ENCODE measurements around the gene ISX. TPM values are rescaled to one million over a fixed set of nuclear protein-coding genes. Genes with fewer than 3 reads are reported as not detected.
A peak's percentile ranks its signal among the peaks of the same experiment; 100 is the strongest.

The ISX gene
- total and polyA plus RNA-seq, 2 donors (not counting 1 experiment from before 2014, with no cell fraction given): not detected

DNA sequence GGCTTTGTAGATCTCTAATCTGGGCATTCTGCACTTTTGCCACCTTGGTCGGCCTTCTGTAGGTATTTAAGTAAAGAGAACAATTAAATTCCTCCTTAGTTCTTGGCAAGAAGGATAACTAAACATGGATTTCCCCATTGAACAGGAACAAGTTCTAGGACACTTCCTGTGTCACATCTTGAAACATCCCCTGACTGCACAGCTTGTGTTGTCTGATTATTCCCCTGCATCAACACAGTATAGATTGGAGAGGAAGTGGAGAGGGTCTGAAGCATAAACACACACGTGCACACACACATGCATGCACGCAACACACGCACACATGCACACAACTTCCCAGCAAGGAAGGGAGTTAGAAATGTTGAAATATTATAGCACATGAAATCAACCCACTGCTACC, 8.6 kb downstream of the ISX start:
- no peak overlapping the region for H3K9ac ChIP-seq (ENCODE audit: low read length)
- ATAC-seq (ENCODE audit: low read depth) (no peak), DNase-seq (no peak)
- H3K36me3 ChIP-seq (replicated peaks in 1 of 2; ENCODE audit: control extremely low read depth in 1 of 2, control insufficient read depth in 1 of 2, extremely low read depth in 1 of 2, insufficient read depth in 2 of 2, low read length in 1 of 2): no peaks in the 10 kb centered on the region
- Mint-ChIP-seq H3K27me3 (peaks cover 15% of the 10 kb centered on the region), H3K4me1 (no peaks in the 10 kb centered on the region), H3K4me3 (no peak overlapping the region), H3K9me3 (ENCODE audit: insufficient read depth) (no peaks in the 10 kb centered on the region), H3K27ac (no peak overlapping the region)
- peaks cover 0 to 2% (median 0%) of the 10 kb centered on the region in 4 experiments for H3K27me3 ChIP-seq (replicated peaks in 1 of 4; ENCODE audit: control extremely low read depth in 1 of 4, control insufficient read depth in 3 of 4, insufficient read depth in 4 of 4, low read length in 3 of 4)
- ChIA-PET POLR2A (no interaction called here), CTCF (no interaction called here)
- H3K79me2 ChIP-seq (ENCODE audit: control insufficient read depth, insufficient read depth, low read length): no peaks in the 10 kb centered on the region
- no peak for TF ChIP-seq EZH2 (IDR thresholded peaks at IDR 0.05; ENCODE audit: borderline replicate concordance, insufficient read depth, low read depth, low read length, poor library complexity, severe bottlenecking)
- H3K4me2 ChIP-seq (replicated peaks; ENCODE audit: low read depth, low read length, poor library complexity, severe bottlenecking): no peak overlapping the region
- intact Hi-C loops (cut with micrococcal nuclease): no loop called here
- no peaks in the 10 kb centered on the region for H3K9me3 ChIP-seq (ENCODE audit: control extremely low read depth in 1 of 3, control insufficient read depth in 2 of 3, insufficient read depth in 1 of 3, low read length in 2 of 3)
- no peaks in the 10 kb centered on the region for H3K4me1 ChIP-seq (ENCODE audit: control insufficient read depth in 2 of 2, insufficient read depth in 2 of 2, low read length in 2 of 2)
- no peaks in the 10 kb centered on the region for H4K20me1 ChIP-seq (ENCODE audit: control insufficient read depth, insufficient read depth, low read length, poor library complexity, severe bottlenecking)
- WGBS (ENCODE audit: insufficient coverage): no CpG with 5 or more reads among the region's 4 CpGs
- H2AFZ ChIP-seq (ENCODE audit: insufficient read depth, low read depth, low read length, poor library complexity, severe bottlenecking): peak overlapping the region; percentile 19
- no peak overlapping the region for H3K27ac ChIP-seq (ENCODE audit: low read length in 2 of 2)
- H3K4me3 ChIP-seq (ENCODE audit: control extremely low read depth in 1 of 5, extremely low read depth in 1 of 5, insufficient read depth in 1 of 5, low read depth in 2 of 5, low read length in 4 of 5): no peak overlapping the region

DNA sequence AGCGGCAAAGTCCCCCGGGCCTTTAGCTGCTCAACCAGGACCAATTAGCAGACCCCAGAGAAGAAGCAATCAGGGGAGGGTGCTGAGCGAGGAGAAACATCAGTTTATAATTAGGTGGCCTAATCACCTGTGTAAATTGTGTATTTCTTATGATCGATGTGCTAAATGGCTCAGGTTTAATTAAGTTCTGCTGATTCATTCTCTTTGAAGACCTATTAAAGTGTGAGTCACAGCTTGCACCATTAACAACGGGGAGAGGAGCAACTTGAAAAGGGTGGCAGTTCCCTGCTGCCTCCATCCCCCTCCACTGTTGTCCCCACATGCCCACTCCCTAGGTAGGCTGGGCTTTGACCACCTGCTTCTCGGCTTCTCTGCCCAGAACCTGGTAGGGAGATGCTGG, 10.7 kb downstream of the ISX start:
- H3K4me1 Mint-ChIP-seq: no peaks in the 10 kb centered on the region
- Histone ChIP-seq H3K27me3 (replicated peaks in 1 of 4; ENCODE audit: control extremely low read depth in 1 of 4, control insufficient read depth in 3 of 4, insufficient read depth in 4 of 4, low read length in 3 of 4) (peaks cover 0 to 2% (median 0%) of the 10 kb centered on the region in 4 experiments), H3K9ac (ENCODE audit: low read length) (no peak overlapping the region), H2AFZ (ENCODE audit: insufficient read depth, low read depth, low read length, poor library complexity, severe bottlenecking) (no peak overlapping the region), H3K36me3 (replicated peaks in 1 of 2; ENCODE audit: control extremely low read depth in 1 of 2, control insufficient read depth in 1 of 2, extremely low read depth in 1 of 2, insufficient read depth in 2 of 2, low read length in 1 of 2) (no peaks in the 10 kb centered on the region), H3K79me2 (ENCODE audit: control insufficient read depth, insufficient read depth, low read length) (no peaks in the 10 kb centered on the region), H3K4me2 (replicated peaks; ENCODE audit: low read depth, low read length, poor library complexity, severe bottlenecking) (no peak overlapping the region), H4K20me1 (ENCODE audit: control insufficient read depth, insufficient read depth, low read length, poor library complexity, severe bottlenecking) (no peaks in the 10 kb centered on the region), H3K27ac (ENCODE audit: low read length in 2 of 2) (no peak overlapping the region), H3K4me1 (ENCODE audit: control insufficient read depth in 2 of 2, insufficient read depth in 2 of 2, low read length in 2 of 2) (no peaks in the 10 kb centered on the region), H3K9me3 (ENCODE audit: control extremely low read depth in 1 of 3, control insufficient read depth in 2 of 3, insufficient read depth in 1 of 3, low read length in 2 of 3) (no peaks in the 10 kb centered on the region), H3K4me3 (ENCODE audit: control extremely low read depth in 1 of 5, extremely low read depth in 1 of 5, insufficient read depth in 1 of 5, low read depth in 2 of 5, low read length in 4 of 5) (no peak overlapping the region)
- no peak overlapping the region for H3K27ac Mint-ChIP-seq
- TF ChIP-seq, protein P1, sequence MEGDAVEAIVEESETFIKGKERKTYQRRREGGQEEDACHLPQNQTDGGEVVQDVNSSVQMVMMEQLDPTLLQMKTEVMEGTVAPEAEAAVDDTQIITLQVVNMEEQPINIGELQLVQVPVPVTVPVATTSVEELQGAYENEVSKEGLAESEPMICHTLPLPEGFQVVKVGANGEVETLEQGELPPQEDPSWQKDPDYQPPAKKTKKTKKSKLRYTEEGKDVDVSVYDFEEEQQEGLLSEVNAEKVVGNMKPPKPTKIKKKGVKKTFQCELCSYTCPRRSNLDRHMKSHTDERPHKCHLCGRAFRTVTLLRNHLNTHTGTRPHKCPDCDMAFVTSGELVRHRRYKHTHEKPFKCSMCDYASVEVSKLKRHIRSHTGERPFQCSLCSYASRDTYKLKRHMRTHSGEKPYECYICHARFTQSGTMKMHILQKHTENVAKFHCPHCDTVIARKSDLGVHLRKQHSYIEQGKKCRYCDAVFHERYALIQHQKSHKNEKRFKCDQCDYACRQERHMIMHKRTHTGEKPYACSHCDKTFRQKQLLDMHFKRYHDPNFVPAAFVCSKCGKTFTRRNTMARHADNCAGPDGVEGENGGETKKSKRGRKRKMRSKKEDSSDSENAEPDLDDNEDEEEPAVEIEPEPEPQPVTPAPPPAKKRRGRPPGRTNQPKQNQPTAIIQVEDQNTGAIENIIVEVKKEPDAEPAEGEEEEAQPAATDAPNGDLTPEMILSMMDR (IDR thresholded peaks at IDR 0.05): no peak
- no peak for TF ChIP-seq EZH2 (IDR thresholded peaks at IDR 0.05; ENCODE audit: borderline replicate concordance, insufficient read depth, low read depth, low read length, poor library complexity, severe bottlenecking)
- DNase-seq: no peak
- H3K9me3 Mint-ChIP-seq (ENCODE audit: insufficient read depth): no peaks in the 10 kb centered on the region
- no peak overlapping the region for H3K4me3 Mint-ChIP-seq
- intact Hi-C loops (cut with micrococcal nuclease): no loop called here
- ChIA-PET POLR2A (no interaction called here), CTCF (no interaction called here)
- no peak for ATAC-seq (ENCODE audit: low read depth)
- whole genome bisulfite sequencing (ENCODE audit: insufficient coverage): 84% methylated on average over 4 of the region's 6 CpGs
- H3K27me3 Mint-ChIP-seq: peaks cover 15% of the 10 kb centered on the region
